Ectodermal cell (in vitro differentiated cells): ENCODE measurements around the gene MAS1L.

Source experiments
- H3K27ac ChIP-seq: 2 replicates; pipeline ENCODE4 v1.7.0; 2013; ENCODE audit warnings: mild to moderate bottlenecking, low read depth, low read length; ENCODE audit not compliant: insufficient read depth, poor library complexity, severe bottlenecking
- H3K27me3 ChIP-seq: 2 replicates; pipeline ENCODE4 v1.7.0; 2013; ENCODE audit warnings: mild to moderate bottlenecking, low read length; ENCODE audit not compliant: insufficient read depth, control insufficient read depth, poor library complexity, severe bottlenecking
- H3K36me3 ChIP-seq: one replicate; pipeline ENCODE4 v1.7.0; 2013; ENCODE audit warnings: low read length; ENCODE audit not compliant: control insufficient read depth, insufficient read depth
- H3K4me1 ChIP-seq: one replicate; pipeline ENCODE4 v1.7.0; 2013; ENCODE audit warnings: low read length; ENCODE audit not compliant: control insufficient read depth, insufficient read depth
- H3K4me3 ChIP-seq: 2 replicates; pipeline ENCODE4 v1.7.0; 2013; ENCODE audit warnings: low read depth, low read length, control low read depth; ENCODE audit not compliant: insufficient read depth
- H3K9me3 ChIP-seq: 2 replicates; pipeline ENCODE4 v1.7.0; 2013; ENCODE audit warnings: mild to moderate bottlenecking, low read length, moderate library complexity; ENCODE audit not compliant: control insufficient read depth
- WGBS, 2 experiments: methylation state at CpG; one replicate each; pipeline ENCODE4 v1.1.7; 2013; ENCODE audit warnings: missing lambda C conversion rate in 2 of 2; 5-methylcytosine and 5-hydroxymethylcytosine counted together

Gene MAS1L

GRCh38 chr6:29488874-29489273, 1.1 kb upstream of the MAS1L start:
- no peaks in the 10 kb centered on the region for H3K27me3 ChIP-seq
- H3K4me1 ChIP-seq, result no peaks in the 10 kb centered on the region
- H3K4me3 ChIP-seq, result no peak overlapping the region
- H3K36me3 ChIP-seq, result no peaks in the 10 kb centered on the region
- no peaks in the 10 kb centered on the region for H3K9me3 ChIP-seq
- H3K27ac ChIP-seq, result no peak overlapping the region

GRCh38 chr6:29487131-29487530, 625 bp downstream of the MAS1L start:
- WGBS, 2 experiments, result 93 to 95% methylated on average over 5 of the region's 5 CpGs
- no peaks in the 10 kb centered on the region for H3K27me3 ChIP-seq
- no peaks in the 10 kb centered on the region for H3K36me3 ChIP-seq
- no peak overlapping the region for H3K4me3 ChIP-seq
- H3K27ac ChIP-seq, result no peak overlapping the region
- H3K9me3 ChIP-seq, result no peaks in the 10 kb centered on the region
- no peaks in the 10 kb centered on the region for H3K4me1 ChIP-seq

GRCh38 chr6:29486577-29486976, 1.2 kb downstream of the MAS1L start:
- Histone ChIP-seq H3K9me3 (no peaks in the 10 kb centered on the region), H3K27me3 (no peaks in the 10 kb centered on the region), H3K4me1 (no peaks in the 10 kb centered on the region), H3K36me3 (no peaks in the 10 kb centered on the region), H3K27ac (no peak overlapping the region), H3K4me3 (no peak overlapping the region)
- WGBS, 2 experiments, result 96% methylated on average over 4 of the region's 4 CpGs

- Histone ChIP-seq H3K4me1 (no peaks in the 10 kb centered on the region), H3K27me3 (no peaks in the 10 kb centered on the region), H3K27ac (no peak overlapping the region), H3K4me3 (no peak overlapping the region), H3K36me3 (no peaks in the 10 kb centered on the region), H3K9me3 (no peaks in the 10 kb centered on the region)
- WGBS, 2 experiments, result 78 to 80% methylated on average over 1 of the region's 1 CpG
Observed at GRCh38 chr6:29483735-29484134, 4.0 kb downstream of the MAS1L start.

GRCh38 chr6:29483186-29483585, 4.6 kb downstream of the MAS1L start:
- WGBS, 2 experiments, result 93 to 96% methylated on average over 3 of the region's 3 CpGs
- Histone ChIP-seq H3K9me3 (no peaks in the 10 kb centered on the region), H3K4me1 (peaks cover 1% of the 10 kb centered on the region), H3K27ac (no peak overlapping the region), H3K27me3 (no peaks in the 10 kb centered on the region), H3K4me3 (no peak overlapping the region), H3K36me3 (no peaks in the 10 kb centered on the region)

- Histone ChIP-seq H3K4me3 (no peak overlapping the region), H3K27ac (no peak overlapping the region), H3K9me3 (no peaks in the 10 kb centered on the region), H3K36me3 (no peaks in the 10 kb centered on the region), H3K27me3 (no peaks in the 10 kb centered on the region), H3K4me1 (peaks cover 3% of the 10 kb centered on the region)
- 92 to 93% methylated on average over 2 of the region's 2 CpGs for WGBS, 2 experiments
Observed at GRCh38 chr6:29479560-29479959, 8.2 kb downstream of the MAS1L start.

GRCh38 chr6:29478740-29479139, 9.0 kb downstream of the MAS1L start:
- Histone ChIP-seq H3K9me3 (no peaks in the 10 kb centered on the region), H3K4me3 (no peak overlapping the region), H3K27me3 (no peaks in the 10 kb centered on the region), H3K4me1 (peaks cover 3% of the 10 kb centered on the region), H3K36me3 (no peaks in the 10 kb centered on the region), H3K27ac (no peak overlapping the region)
- WGBS, 2 experiments, result 93 to 95% methylated on average over 5 of the region's 5 CpGs

GRCh38 chr6:29477923-29478450, 9.8 kb downstream of the MAS1L start:
- WGBS, 2 experiments, result 91 to 94% methylated on average over 5 of the region's 5 CpGs
- H3K27ac ChIP-seq, result no peak overlapping the region
- H3K9me3 ChIP-seq, result no peaks in the 10 kb centered on the region
- H3K27me3 ChIP-seq, result no peaks in the 10 kb centered on the region
- H3K4me1 ChIP-seq, result peaks cover 3% of the 10 kb centered on the region
- H3K4me3 ChIP-seq, result no peak overlapping the region
- no peaks in the 10 kb centered on the region for H3K36me3 ChIP-seq

- H3K36me3 ChIP-seq, result no peaks in the 10 kb centered on the region
- WGBS, 2 experiments, result 71 to 76% methylated on average over 2 of the region's 2 CpGs
- no peak overlapping the region for H3K4me3 ChIP-seq
- H3K27ac ChIP-seq, result no peak overlapping the region
- peaks cover 3% of the 10 kb centered on the region for H3K4me1 ChIP-seq
- no peaks in the 10 kb centered on the region for H3K9me3 ChIP-seq
- H3K27me3 ChIP-seq, result no peaks in the 10 kb centered on the region
Observed at GRCh38 chr6:29474996-29475395, 12.8 kb downstream of the MAS1L start.

GRCh38 chr6:29466241-29466640, 21.5 kb downstream of the MAS1L start:
- WGBS, 2 experiments, result 83 to 86% methylated on average over 6 of the region's 6 CpGs
- Histone ChIP-seq H3K27me3 (no peaks in the 10 kb centered on the region), H3K36me3 (no peaks in the 10 kb centered on the region), H3K9me3 (no peaks in the 10 kb centered on the region), H3K4me3 (no peak overlapping the region), H3K4me1 (no peaks in the 10 kb centered on the region), H3K27ac (no peak overlapping the region)

GRCh38 chr6:29465801-29466200, 22.0 kb downstream of the MAS1L start:
- 83 to 88% methylated on average over 1 to 2 of the region's 2 CpGs for WGBS, 2 experiments
- H3K27me3 ChIP-seq, result no peaks in the 10 kb centered on the region
- no peaks in the 10 kb centered on the region for H3K9me3 ChIP-seq
- no peaks in the 10 kb centered on the region for H3K4me1 ChIP-seq
- H3K27ac ChIP-seq, result no peak overlapping the region
- H3K4me3 ChIP-seq, result no peak overlapping the region
- H3K36me3 ChIP-seq, result no peaks in the 10 kb centered on the region
